Pulmonary artery endothelial cell (primary cell): ENCODE measurements around the gene MIER1. TPM values are rescaled to one million over a fixed set of nuclear protein-coding genes. Genes with fewer than 3 reads are reported as not detected.

Experiments used
- DNase-seq: peaks from one replicate; pipeline ENCODE4 v3.0.0-alpha.2; 2011; ENCODE audit warnings: low read depth, low spot score
- total RNA-seq: library from RNA; depleted of rRNA; stranded (reverse); fragments of >200 nt; gene quantifications from 2 replicates; pipeline ENCODE4 v1.2.3, GENCODE V29; 2014

Gene MIER1
- total RNA-seq, 1 donor from 2014 or later = 28.3 TPM

GRCh38 chr1:66996018-66996682 is 71.4 kb downstream of the MIER1 start:
- peak; percentile 30 for DNase-seq

- no peak for DNase-seq
Observed at GRCh38 chr1:66998972-66999371, 74.2 kb downstream of the MIER1 start.

GRCh38 chr1:66999640-67000400 is 75.0 kb downstream of the MIER1 start:
- DNase-seq = no peak

GRCh38 chr1:67001682-67002425 is 77.1 kb downstream of the MIER1 start:
- no peak for DNase-seq

GRCh38 chr1:67004176-67004575 is 79.4 kb downstream of the MIER1 start:
- DNase-seq = no peak

GRCh38 chr1:67005068-67005467 is 80.3 kb downstream of the MIER1 start:
- no peak for DNase-seq

- DNase-seq = no peak
Observed at GRCh38 chr1:67009792-67010191, 85.0 kb downstream of the MIER1 start.

GRCh38 chr1:67013573-67013972 is 88.8 kb downstream of the MIER1 start:
- DNase-seq = no peak

- no peak for DNase-seq
Observed at GRCh38 chr1:67018574-67018973, 93.8 kb downstream of the MIER1 start.

- DNase-seq = no peak
Observed at GRCh38 chr1:67019121-67019520, 94.3 kb downstream of the MIER1 start.

GRCh38 chr1:67019600-67020136 is 94.9 kb downstream of the MIER1 start:
- peak; percentile 58 for DNase-seq

GRCh38 chr1:67020304-67020703 is 95.5 kb downstream of the MIER1 start:
- DNase-seq = no peak

GRCh38 chr1:67020765-67021164 is 96.0 kb downstream of the MIER1 start:
- DNase-seq = no peak

- DNase-seq = no peak
Observed at GRCh38 chr1:67029472-67029871, 104.7 kb downstream of the MIER1 start.

- no peak for DNase-seq
Observed at GRCh38 chr1:67031121-67031858, 106.5 kb downstream of the MIER1 start.

- no peak for DNase-seq
Observed at GRCh38 chr1:67031859-67032247, 107.1 kb downstream of the MIER1 start.

Other genes starting within 250 kb of the MIER1 start
- gene DYNLT5, start 172.5 kb upstream of the MIER1 start, total RNA-seq = 0.92 and 1.1 TPM in 2 replicates
- gene INSL5, start 123.7 kb upstream of the MIER1 start, total RNA-seq = not detected in 2 replicates
- 2.5 and 3.6 TPM in 2 replicates for gene DNAI4, start 134 bp upstream of the MIER1 start, total RNA-seq
- 4.2 and 9.1 TPM in 2 replicates for gene SLC35D1, start 129.2 kb downstream of the MIER1 start, total RNA-seq
- not detected in 2 replicates for gene C1orf141, start 210.0 kb downstream of the MIER1 start, total RNA-seq
- gene IL23R, start 241.5 kb downstream of the MIER1 start, total RNA-seq = not detected in 2 replicates